Adrenal gland (tissue), 12 donors: ENCODE measurements around the gene NAT9. TPM values are rescaled to one million over a fixed set of nuclear protein-coding genes. Genes with fewer than 3 reads are reported as not detected.

Experiments used
- DNase-seq, 7 donors: peaks; one replicate each; pipeline ENCODE4 v3.0.0-alpha.2; 2019 to 2020
- H3K27ac ChIP-seq, 5 donors: fragments of 200-600 bp; sonication (generic) in 4 of 5; 1 replicate in 3 of 5; 2 replicates in 2 of 5; pipeline versions ENCODE4 v1.5.1 to v1.8.0; 2016 to 2020; ENCODE audit warnings: mild to moderate bottlenecking in 1 of 5
- H3K27me3 ChIP-seq: fragments of 200-600 bp; 2 replicates; pipeline ENCODE4 v1.8.0; 2021
- H3K36me3 ChIP-seq, 2 donors: fragments of 200-600 bp; replicated peaks in 1 of 2; 1 replicate in 1 of 2; 2 replicates in 1 of 2; pipeline versions ENCODE4 v1.5.1 to v1.8.0; 2018 to 2022
- H3K4me1 ChIP-seq, 2 donors: fragments of 200-600 bp; replicated peaks in 1 of 2; 1 replicate in 1 of 2; 2 replicates in 1 of 2; pipeline versions ENCODE4 v1.5.1 to v1.8.0; 2018 to 2021
- H3K4me3 ChIP-seq, 4 donors: fragments of 200-600 bp; sonication (generic) in 3 of 4; one replicate each; pipeline ENCODE4 v1.5.1; 2016 to 2018
- H3K9me3 ChIP-seq, 3 donors: fragments of 200-600 bp; sonication (generic) in 1 of 3; replicated peaks in 1 of 3; 1 replicate in 2 of 3; 2 replicates in 1 of 3; pipeline versions ENCODE4 v1.5.1 to v1.8.0; 2016 to 2021
- POLR2A ChIP-seq, 2 donors: fragments of 450-650 bp; IDR thresholded peaks; one replicate each; pipeline ENCODE4 v1.6.1; 2017; ENCODE audit warnings: antibody characterized with exemption in 2 of 2, mild to moderate bottlenecking in 2 of 2, moderate library complexity in 1 of 2
- WGBS, 4 donors: extraction: QIAGEN DNeasy Blood & Tissue Kit in 2 of 4; methylation state at CpG; one replicate each; pipeline versions ENCODE4 v1.1.5 to v1.1.7; 2013 to 2017; 5-methylcytosine and 5-hydroxymethylcytosine counted together
- intact Hi-C, 2 donors: fragments of 100-400 bp; cut with DNase I; formaldehyde crosslinking; loops; one replicate each; pipeline versions ENCODE4 v1.14.1 to v1.15.0; 2022 to 2023
- polyA plus RNA-seq, 3 donors: library from polyadenylated mRNA; stranded (reverse); fragments of 200-250 nt in 2 of 3; fragments of 350-450 nt in 1 of 3; fragmentation: Illumina TruSeq in 1 of 3; extraction: RNeasy Lipid Tissue Mini Kit (QIAGEN cat#74804) in 1 of 3; gene quantifications; one replicate each; pipeline ENCODE4 v1.2.3, GENCODE V29; 2013 to 2014
- total RNA-seq, 9 donors: library from RNA; depleted of rRNA in 4 of 9; stranded (reverse); fragments of >200 nt in 4 of 9; fragments of 120-200 nt in 1 of 9; fragmentation: NEBNext Ultra II Directional in 1 of 9; extraction: Animal tissue kit (Norgen Biotek cat#: 25700) in 1 of 9; gene quantifications; one replicate each; pipeline versions ENCODE4 v1.1.0 to v1.2.4, GENCODE V29; 2013 to 2023
- TF ChIP-seq, protein P1 (sequence below), 6 experiments: fragments of 450-650 bp in 4 of 6; fragments of 200-600 bp in 2 of 6; sonication (generic) in 1 of 6; IDR thresholded peaks; 1 replicate in 5 of 6; 2 replicates in 1 of 6; pipeline versions ENCODE4 v1.5.1 to v1.8.0; 2016 to 2021; ENCODE audit warnings: antibody characterized with exemption in 6 of 6, mild to moderate bottlenecking in 2 of 6, moderate library complexity in 1 of 6
- donor health status: healthy with polysubstance abuse.
- donor health status: Bipolar disorder and iron deficiency.
- donor health status: DM: yes; HTN: yes; CAD: no.
- donor health status: DM: no; HTN: no; CAD: no.
- donor health status: DM: no; HTN: no; CAD: no.
- donor health status: DM: yes; HTN: yes; CAD: no.

Gene NAT9
- total and polyA plus RNA-seq, 12 donors = 23.1 to 149 (median 87.0) TPM

DNA sequence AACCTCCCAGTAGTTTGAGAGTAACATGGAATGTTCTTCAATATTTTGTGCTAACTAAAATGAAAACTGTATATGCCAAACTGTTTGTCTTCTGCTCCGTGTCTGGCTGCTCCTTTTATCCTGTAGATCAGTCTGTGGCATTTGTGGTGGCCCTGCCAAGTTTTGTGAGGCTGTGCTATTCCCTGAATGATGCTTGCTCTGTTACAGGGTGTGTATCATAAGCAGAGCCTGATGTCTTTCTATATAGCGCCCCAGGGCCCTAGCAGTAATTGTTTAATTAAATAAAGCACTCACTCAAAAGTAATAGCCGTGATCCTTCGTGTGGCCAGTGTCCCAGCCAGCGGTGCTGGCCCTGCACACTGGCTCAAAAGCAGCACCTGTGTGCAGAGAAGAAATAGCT, 27.8 kb upstream of the NAT9 start:
- no peak overlapping the region for H3K4me3 ChIP-seq
- intact Hi-C loops = no loop called here
- peaks cover 0 to 5% of the 10 kb centered on the region in 2 donors for H3K36me3 ChIP-seq
- WGBS, 4 donors = 80 to 90% (median 86%) methylated on average over 4 to 5 of the region's 5 CpGs
- H3K9me3 ChIP-seq = no peaks in the 10 kb centered on the region
- no peak overlapping the region for H3K27ac ChIP-seq
- TF ChIP-seq, protein P1, sequence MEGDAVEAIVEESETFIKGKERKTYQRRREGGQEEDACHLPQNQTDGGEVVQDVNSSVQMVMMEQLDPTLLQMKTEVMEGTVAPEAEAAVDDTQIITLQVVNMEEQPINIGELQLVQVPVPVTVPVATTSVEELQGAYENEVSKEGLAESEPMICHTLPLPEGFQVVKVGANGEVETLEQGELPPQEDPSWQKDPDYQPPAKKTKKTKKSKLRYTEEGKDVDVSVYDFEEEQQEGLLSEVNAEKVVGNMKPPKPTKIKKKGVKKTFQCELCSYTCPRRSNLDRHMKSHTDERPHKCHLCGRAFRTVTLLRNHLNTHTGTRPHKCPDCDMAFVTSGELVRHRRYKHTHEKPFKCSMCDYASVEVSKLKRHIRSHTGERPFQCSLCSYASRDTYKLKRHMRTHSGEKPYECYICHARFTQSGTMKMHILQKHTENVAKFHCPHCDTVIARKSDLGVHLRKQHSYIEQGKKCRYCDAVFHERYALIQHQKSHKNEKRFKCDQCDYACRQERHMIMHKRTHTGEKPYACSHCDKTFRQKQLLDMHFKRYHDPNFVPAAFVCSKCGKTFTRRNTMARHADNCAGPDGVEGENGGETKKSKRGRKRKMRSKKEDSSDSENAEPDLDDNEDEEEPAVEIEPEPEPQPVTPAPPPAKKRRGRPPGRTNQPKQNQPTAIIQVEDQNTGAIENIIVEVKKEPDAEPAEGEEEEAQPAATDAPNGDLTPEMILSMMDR (IDR thresholded peaks at IDR 0.05) = no peak
- no peak for TF ChIP-seq POLR2A (IDR thresholded peaks at IDR 0.05)
- peak in 1 of 7 donors; percentile 64 for DNase-seq
- H3K4me1 ChIP-seq = no peaks in the 10 kb centered on the region
- no peaks in the 10 kb centered on the region for H3K27me3 ChIP-seq

DNA sequence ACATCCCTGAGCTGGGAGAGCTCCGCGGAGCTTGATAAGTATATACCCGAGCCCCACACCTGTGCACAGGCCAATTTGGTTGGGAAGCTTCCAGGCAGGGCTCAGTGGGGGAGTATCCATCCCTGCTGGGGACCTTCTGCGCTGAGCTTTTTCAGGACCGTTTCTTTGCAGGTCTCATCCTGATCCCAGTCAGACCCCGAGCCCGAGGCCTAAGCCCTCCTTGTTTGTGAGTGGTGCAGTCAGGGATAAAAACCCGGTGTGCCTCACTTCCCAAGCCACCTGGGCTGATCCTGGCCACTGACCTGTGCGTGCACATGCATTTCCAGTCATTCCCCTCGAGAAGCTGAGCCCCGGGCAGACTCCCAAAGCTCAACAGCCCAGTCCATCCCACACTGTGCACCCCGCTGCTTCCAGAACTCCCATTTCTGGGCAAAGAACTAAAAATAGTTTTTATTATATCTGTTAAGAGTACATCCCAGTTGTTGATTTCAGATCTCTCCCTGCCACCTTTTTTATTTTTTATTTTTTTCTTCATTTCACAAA, 27.3 kb upstream of the NAT9 start:
- TF ChIP-seq, protein P1 (IDR thresholded peaks at IDR 0.05) = no peak
- TF ChIP-seq POLR2A (IDR thresholded peaks at IDR 0.05) = no peak
- H3K4me1 ChIP-seq = no peaks in the 10 kb centered on the region
- no peak overlapping the region for H3K27ac ChIP-seq
- 90 to 95% (median 94%) methylated on average over 8 to 12 of the region's 12 CpGs for WGBS, 4 donors
- DNase-seq = no peak
- intact Hi-C loops = no loop called here
- H3K36me3 ChIP-seq = peaks cover 0 to 10% of the 10 kb centered on the region in 2 donors
- no peak overlapping the region for H3K4me3 ChIP-seq
- H3K27me3 ChIP-seq = no peaks in the 10 kb centered on the region
- H3K9me3 ChIP-seq = no peaks in the 10 kb centered on the region

DNA sequence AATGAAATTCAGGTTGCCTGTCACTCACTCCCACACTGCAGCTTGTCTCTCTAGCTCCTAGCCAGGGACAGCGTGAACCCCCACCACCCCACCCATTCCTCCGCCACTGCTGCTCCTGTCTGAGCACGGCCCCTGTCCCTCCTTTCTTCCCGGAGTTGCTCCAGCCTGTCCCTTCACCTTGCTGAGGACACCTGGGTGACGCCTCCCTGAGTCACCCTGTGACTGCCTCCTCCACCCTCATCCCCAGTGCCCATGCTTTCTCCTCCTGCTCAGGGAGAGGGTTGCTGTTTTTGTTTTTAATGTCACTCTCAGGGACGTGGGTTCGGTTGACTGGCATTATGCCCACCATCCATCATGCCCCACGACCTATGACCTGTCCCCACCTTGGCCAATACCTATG, 25.8 kb upstream of the NAT9 start:
- peaks cover 0 to 18% of the 10 kb centered on the region in 2 donors for H3K36me3 ChIP-seq
- no peak overlapping the region for H3K27ac ChIP-seq
- peaks cover 0 to 3% of the 10 kb centered on the region in 2 donors for H3K4me1 ChIP-seq
- no peaks in the 10 kb centered on the region for H3K9me3 ChIP-seq
- intact Hi-C loops = no loop called here
- DNase-seq = no peak
- H3K4me3 ChIP-seq = no peak overlapping the region
- 74 to 88% (median 85%) methylated on average over 8 of the region's 8 CpGs for WGBS, 4 donors
- TF ChIP-seq, protein P1 (IDR thresholded peaks at IDR 0.05) = no peak
- no peak for TF ChIP-seq POLR2A (IDR thresholded peaks at IDR 0.05)
- H3K27me3 ChIP-seq = no peaks in the 10 kb centered on the region

DNA sequence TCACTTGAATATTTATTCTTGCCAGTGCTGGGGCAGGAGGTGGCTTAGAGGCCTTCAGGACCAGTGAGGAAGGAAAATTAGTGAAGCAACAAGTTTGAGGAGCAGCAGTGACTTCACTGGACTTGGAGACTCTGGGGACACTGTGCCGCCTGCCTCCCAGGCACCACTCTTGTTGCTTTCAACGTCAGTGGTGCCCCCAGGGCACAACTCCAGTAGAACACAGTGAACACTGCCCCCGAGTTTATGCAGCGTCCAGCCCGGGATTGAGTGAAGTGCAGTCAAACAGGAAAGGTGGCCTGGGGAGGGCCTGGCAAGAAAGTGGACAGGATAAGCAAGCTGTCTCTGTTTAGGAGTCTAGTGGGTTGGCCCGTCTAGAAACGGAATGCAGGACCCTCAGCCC, 24.4 kb upstream of the NAT9 start:
- Histone ChIP-seq H3K36me3 (peaks cover 0 to 29% of the 10 kb centered on the region in 2 donors), H3K4me3 (no peak overlapping the region), H3K9me3 (no peaks in the 10 kb centered on the region), H3K4me1 (peaks cover 0 to 3% of the 10 kb centered on the region in 2 donors), H3K27ac (no peak overlapping the region), H3K27me3 (no peaks in the 10 kb centered on the region)
- intact Hi-C loops = no loop called here
- 77 to 93% (median 89%) methylated on average over 6 to 7 of the region's 7 CpGs for WGBS, 4 donors
- no peak for DNase-seq
- TF ChIP-seq POLR2A (IDR thresholded peaks at IDR 0.05) = no peak
- TF ChIP-seq, protein P1 (IDR thresholded peaks at IDR 0.05) = no peak
